GM18526 (cell line): ENCODE results near the gene CHTF8.

Experiments
- POLR2A ChIP-seq: IDR thresholded peaks from 3 replicates; pipeline ENCODE4 v1.6.1; 2011; ENCODE audit not compliant: insufficient read length; ENCODE audit errors: extremely low read depth

CHTF8 gene

GRCh38 chr16:69079697-69080096 lies 52.7 kb downstream of the CHTF8 start:
- no peak for TF ChIP-seq POLR2A

- no peak for TF ChIP-seq POLR2A
Observed at GRCh38 chr16:69078073-69078472, 54.3 kb downstream of the CHTF8 start.

- no peak for TF ChIP-seq POLR2A
Observed at GRCh38 chr16:69077251-69077650, 55.1 kb downstream of the CHTF8 start.

GRCh38 chr16:69073181-69073702 lies 59.1 kb downstream of the CHTF8 start:
- no peak for TF ChIP-seq POLR2A

GRCh38 chr16:69072640-69072974 lies 59.8 kb downstream of the CHTF8 start:
- TF ChIP-seq POLR2A: no peak

GRCh38 chr16:69071036-69071435 lies 61.4 kb downstream of the CHTF8 start:
- TF ChIP-seq POLR2A: no peak

GRCh38 chr16:69069504-69069903 lies 62.9 kb downstream of the CHTF8 start:
- TF ChIP-seq POLR2A: no peak
